ENCODE results near the gene CACNA1G.

GRCh38 chr17:50676065-50676975 is 115.8 kb downstream of the CACNA1G start:
- TF ChIP-seq, protein P1, sequence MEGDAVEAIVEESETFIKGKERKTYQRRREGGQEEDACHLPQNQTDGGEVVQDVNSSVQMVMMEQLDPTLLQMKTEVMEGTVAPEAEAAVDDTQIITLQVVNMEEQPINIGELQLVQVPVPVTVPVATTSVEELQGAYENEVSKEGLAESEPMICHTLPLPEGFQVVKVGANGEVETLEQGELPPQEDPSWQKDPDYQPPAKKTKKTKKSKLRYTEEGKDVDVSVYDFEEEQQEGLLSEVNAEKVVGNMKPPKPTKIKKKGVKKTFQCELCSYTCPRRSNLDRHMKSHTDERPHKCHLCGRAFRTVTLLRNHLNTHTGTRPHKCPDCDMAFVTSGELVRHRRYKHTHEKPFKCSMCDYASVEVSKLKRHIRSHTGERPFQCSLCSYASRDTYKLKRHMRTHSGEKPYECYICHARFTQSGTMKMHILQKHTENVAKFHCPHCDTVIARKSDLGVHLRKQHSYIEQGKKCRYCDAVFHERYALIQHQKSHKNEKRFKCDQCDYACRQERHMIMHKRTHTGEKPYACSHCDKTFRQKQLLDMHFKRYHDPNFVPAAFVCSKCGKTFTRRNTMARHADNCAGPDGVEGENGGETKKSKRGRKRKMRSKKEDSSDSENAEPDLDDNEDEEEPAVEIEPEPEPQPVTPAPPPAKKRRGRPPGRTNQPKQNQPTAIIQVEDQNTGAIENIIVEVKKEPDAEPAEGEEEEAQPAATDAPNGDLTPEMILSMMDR (IDR thresholded peaks at IDR 0.05; ENCODE audit: low read depth, low read length) = no peak
- TF ChIP-seq, protein P2, sequence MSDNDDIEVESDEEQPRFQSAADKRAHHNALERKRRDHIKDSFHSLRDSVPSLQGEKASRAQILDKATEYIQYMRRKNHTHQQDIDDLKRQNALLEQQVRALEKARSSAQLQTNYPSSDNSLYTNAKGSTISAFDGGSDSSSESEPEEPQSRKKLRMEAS (IDR thresholded peaks at IDR 0.05; ENCODE audit: low read depth, low read length) = no peak
- TF ChIP-seq MYC (IDR thresholded peaks at IDR 0.05; ENCODE audit: low read depth, low read length) = no peak
